Activated naive CD4-positive, alpha-beta T cell treated with anti-CD3 and anti-CD28 coated beads, Interleukin-2, amount 50 U/mL, for 24 hours (primary cell): ENCODE data around the gene NRARP.
"Not testable (repeated sequence)": the region's sequence is repeated elsewhere in the genome, so short reads cannot be mapped to it uniquely, and the experiment has no call there.

Experiments used
- H3K27ac Mint-ChIP-seq: one replicate; pipeline ENCODE4 v1.8.0; 2021; ENCODE audit warnings: mild to moderate bottlenecking, mixed read lengths
- H3K27me3 Mint-ChIP-seq: one replicate; pipeline ENCODE4 v1.8.0; 2021; ENCODE audit warnings: mixed read lengths
- H3K36me3 Mint-ChIP-seq: one replicate; pipeline ENCODE4 v1.8.0; 2021; ENCODE audit warnings: mixed read lengths
- H3K4me1 Mint-ChIP-seq: one replicate; pipeline ENCODE4 v1.8.0; 2021; ENCODE audit warnings: mixed read lengths
- H3K4me3 Mint-ChIP-seq: one replicate; pipeline ENCODE4 v1.8.0; 2021; ENCODE audit warnings: mild to moderate bottlenecking, mixed read lengths
- H3K9me3 Mint-ChIP-seq: one replicate; pipeline ENCODE4 v1.8.0; 2021; ENCODE audit warnings: mixed read lengths

The NRARP gene

GRCh38 chr9:137269231-137269772 lies 32.8 kb downstream of the NRARP start:
- no peaks in the 10 kb centered on the region for H3K27me3 Mint-ChIP-seq
- H3K4me3 Mint-ChIP-seq, result no peak overlapping the region
- H3K9me3 Mint-ChIP-seq, result no peaks in the 10 kb centered on the region
- peaks cover 7% of the 10 kb centered on the region for H3K4me1 Mint-ChIP-seq
- peaks cover 8% of the 10 kb centered on the region for H3K36me3 Mint-ChIP-seq
- H3K27ac Mint-ChIP-seq, result no peak overlapping the region

GRCh38 chr9:137268538-137269201 lies 33.4 kb downstream of the NRARP start:
- no peaks in the 10 kb centered on the region for H3K9me3 Mint-ChIP-seq
- peaks cover 7% of the 10 kb centered on the region for H3K4me1 Mint-ChIP-seq
- no peak overlapping the region for H3K4me3 Mint-ChIP-seq
- H3K27ac Mint-ChIP-seq, result no peak overlapping the region
- H3K27me3 Mint-ChIP-seq, result no peaks in the 10 kb centered on the region
- peaks cover 8% of the 10 kb centered on the region for H3K36me3 Mint-ChIP-seq

GRCh38 chr9:137267933-137268355 lies 34.1 kb downstream of the NRARP start:
- Mint-ChIP-seq H3K36me3 (peaks cover 8% of the 10 kb centered on the region), H3K4me1 (peaks cover 7% of the 10 kb centered on the region)

GRCh38 chr9:137266585-137267453 lies 35.3 kb downstream of the NRARP start:
- peaks cover 8% of the 10 kb centered on the region for H3K36me3 Mint-ChIP-seq
- no peaks in the 10 kb centered on the region for H3K27me3 Mint-ChIP-seq
- H3K9me3 Mint-ChIP-seq, result no peaks in the 10 kb centered on the region
- H3K4me3 Mint-ChIP-seq, result no peak overlapping the region
- H3K4me1 Mint-ChIP-seq, result peaks cover 7% of the 10 kb centered on the region
- no peak overlapping the region for H3K27ac Mint-ChIP-seq

More at GRCh38 chr9:137267933-137268355, 34.1 kb downstream of the NRARP start:
- Mint-ChIP-seq H3K27me3 (no peaks in the 10 kb centered on the region), H3K27ac (no peak overlapping the region), H3K4me3 (no peak overlapping the region), H3K9me3 (no peaks in the 10 kb centered on the region)

- peaks cover 12% of the 10 kb centered on the region for H3K36me3 Mint-ChIP-seq
- no peaks in the 10 kb centered on the region for H3K27me3 Mint-ChIP-seq
- H3K4me3 Mint-ChIP-seq, result no peak overlapping the region
- H3K4me1 Mint-ChIP-seq, result peaks cover 2% of the 10 kb centered on the region
- H3K27ac Mint-ChIP-seq, result no peak overlapping the region
- no peaks in the 10 kb centered on the region for H3K9me3 Mint-ChIP-seq
These were observed 35.9 kb downstream of the NRARP start for GRCh38 chr9:137266162-137266527.

- peaks cover 12% of the 10 kb centered on the region for H3K36me3 Mint-ChIP-seq
- no peak overlapping the region for H3K27ac Mint-ChIP-seq
- no peaks in the 10 kb centered on the region for H3K4me1 Mint-ChIP-seq
- H3K9me3 Mint-ChIP-seq, result no peaks in the 10 kb centered on the region
- no peaks in the 10 kb centered on the region for H3K27me3 Mint-ChIP-seq
- H3K4me3 Mint-ChIP-seq, result no peak overlapping the region
These were observed 36.4 kb downstream of the NRARP start for GRCh38 chr9:137265496-137266161.

GRCh38 chr9:137264067-137264466 lies 38.0 kb downstream of the NRARP start:
- Mint-ChIP-seq H3K4me3 (no peak overlapping the region), H3K36me3 (peaks cover 6% of the 10 kb centered on the region), H3K4me1 (no peaks in the 10 kb centered on the region), H3K27me3 (no peaks in the 10 kb centered on the region), H3K27ac (no peak overlapping the region), H3K9me3 (no peaks in the 10 kb centered on the region)

GRCh38 chr9:137263506-137263905 lies 38.6 kb downstream of the NRARP start:
- Mint-ChIP-seq H3K9me3 (no peaks in the 10 kb centered on the region), H3K4me3 (no peak overlapping the region), H3K27ac (no peak overlapping the region), H3K4me1 (no peaks in the 10 kb centered on the region), H3K36me3 (peaks cover 4% of the 10 kb centered on the region), H3K27me3 (no peaks in the 10 kb centered on the region)

GRCh38 chr9:137262909-137263285 lies 39.2 kb downstream of the NRARP start:
- Mint-ChIP-seq H3K27me3 (no peaks in the 10 kb centered on the region), H3K4me3 (no peak overlapping the region), H3K36me3 (peaks cover 4% of the 10 kb centered on the region), H3K27ac (no peak overlapping the region), H3K9me3 (no peaks in the 10 kb centered on the region), H3K4me1 (no peaks in the 10 kb centered on the region)

GRCh38 chr9:137262173-137262908 lies 39.7 kb downstream of the NRARP start:
- not testable (repeated sequence) for H3K4me3 Mint-ChIP-seq, H3K9me3 Mint-ChIP-seq, H3K27ac Mint-ChIP-seq, H3K36me3 Mint-ChIP-seq, H3K27me3 Mint-ChIP-seq, H3K4me1 Mint-ChIP-seq

- Mint-ChIP-seq H3K9me3 (no peaks in the 10 kb centered on the region), H3K27ac (no peak overlapping the region), H3K36me3 (peaks cover 4% of the 10 kb centered on the region), H3K27me3 (no peaks in the 10 kb centered on the region), H3K4me3 (peak overlapping the region; percentile 85), H3K4me1 (peaks cover 14% of the 10 kb centered on the region)
These were observed 45.2 kb downstream of the NRARP start for GRCh38 chr9:137256856-137257255.

GRCh38 chr9:137256362-137256761 lies 45.7 kb downstream of the NRARP start:
- no peaks in the 10 kb centered on the region for H3K36me3 Mint-ChIP-seq
- H3K27ac Mint-ChIP-seq, result no peak overlapping the region
- peaks cover 14% of the 10 kb centered on the region for H3K4me1 Mint-ChIP-seq
- peak overlapping the region; percentile 85 for H3K4me3 Mint-ChIP-seq
- no peaks in the 10 kb centered on the region for H3K9me3 Mint-ChIP-seq
- no peaks in the 10 kb centered on the region for H3K27me3 Mint-ChIP-seq

- Mint-ChIP-seq H3K4me3 (peak overlapping the region; percentile 85), H3K27ac (peak overlapping the region; percentile 74), H3K27me3 (no peaks in the 10 kb centered on the region), H3K9me3 (no peaks in the 10 kb centered on the region), H3K36me3 (no peaks in the 10 kb centered on the region), H3K4me1 (peaks cover 14% of the 10 kb centered on the region)
These were observed 46.5 kb downstream of the NRARP start for GRCh38 chr9:137255448-137256114.

- no peaks in the 10 kb centered on the region for H3K27me3 Mint-ChIP-seq
- H3K4me3 Mint-ChIP-seq, result peak within 1 kb of the TSS; percentile 88
- H3K36me3 Mint-ChIP-seq, result no peaks in the 10 kb centered on the region
- H3K4me1 Mint-ChIP-seq, result peaks cover 14% of the 10 kb centered on the region
- no peaks in the 10 kb centered on the region for H3K9me3 Mint-ChIP-seq
- peak within 1 kb of the TSS; percentile 74 for H3K27ac Mint-ChIP-seq
These were observed 47.2 kb downstream of the NRARP start, which contains the start of gene NELFB for GRCh38 chr9:137254624-137255447. NELFB (plus strand) TSS chr9:137255327.
